ENCODE results near the gene XXYLT1. TPM values are rescaled to one million over a fixed set of nuclear protein-coding genes. Genes with fewer than 3 reads are reported as not detected.

XXYLT1 gene
- total RNA-seq, 2 experiments from 2014 or later: 3.1 to 3.7 TPM

DNA sequence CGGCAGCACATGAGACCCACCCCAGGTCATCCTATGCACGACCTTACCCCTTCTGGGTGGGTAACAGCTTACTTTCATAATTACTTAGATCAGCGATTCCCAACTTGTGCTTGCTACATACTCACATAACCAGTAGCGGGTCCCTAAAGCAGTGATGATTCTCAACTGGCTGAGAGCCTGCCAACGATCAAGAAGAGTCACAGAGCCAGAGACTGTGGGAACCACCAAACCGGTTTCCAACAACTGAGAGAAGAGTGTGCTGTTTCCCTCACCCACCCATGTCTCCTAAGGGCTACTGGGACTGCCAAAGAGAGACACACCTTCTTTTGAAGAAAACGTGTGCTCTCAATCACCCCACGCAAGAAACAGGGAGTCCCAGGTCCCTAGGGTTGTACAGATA is 12.0 kb upstream of the XXYLT1 start:
- intact Hi-C loops (cut with DNase I, micrococcal nuclease): no loop called here
- Histone ChIP-seq H3K36me3 (ENCODE audit: insufficient read depth, low read length) (peaks cover 52% of the 10 kb centered on the region), H3K27ac (ENCODE audit: low read depth in 1 of 2, low read length in 2 of 2) (no peak overlapping the region), H3K4me3 (ENCODE audit: low read length) (no peak overlapping the region), H3K4me1 (ENCODE audit: insufficient read depth, low read length) (no peaks in the 10 kb centered on the region), H3K27me3 (ENCODE audit: control insufficient read depth in 1 of 2, insufficient read depth in 2 of 2, low read length in 2 of 2) (no peaks in the 10 kb centered on the region), H3K9me3 (ENCODE audit: control insufficient read depth in 1 of 2, insufficient read depth in 1 of 2, low read length in 2 of 2) (no peaks in the 10 kb centered on the region)
- ATAC-seq (ENCODE audit: poor library complexity): no peak
- DNase-seq: no peak
- peaks cover 73% of the 10 kb centered on the region for H3K36me3 Mint-ChIP-seq (ENCODE audit: low read depth)
- TF ChIP-seq, protein P1, sequence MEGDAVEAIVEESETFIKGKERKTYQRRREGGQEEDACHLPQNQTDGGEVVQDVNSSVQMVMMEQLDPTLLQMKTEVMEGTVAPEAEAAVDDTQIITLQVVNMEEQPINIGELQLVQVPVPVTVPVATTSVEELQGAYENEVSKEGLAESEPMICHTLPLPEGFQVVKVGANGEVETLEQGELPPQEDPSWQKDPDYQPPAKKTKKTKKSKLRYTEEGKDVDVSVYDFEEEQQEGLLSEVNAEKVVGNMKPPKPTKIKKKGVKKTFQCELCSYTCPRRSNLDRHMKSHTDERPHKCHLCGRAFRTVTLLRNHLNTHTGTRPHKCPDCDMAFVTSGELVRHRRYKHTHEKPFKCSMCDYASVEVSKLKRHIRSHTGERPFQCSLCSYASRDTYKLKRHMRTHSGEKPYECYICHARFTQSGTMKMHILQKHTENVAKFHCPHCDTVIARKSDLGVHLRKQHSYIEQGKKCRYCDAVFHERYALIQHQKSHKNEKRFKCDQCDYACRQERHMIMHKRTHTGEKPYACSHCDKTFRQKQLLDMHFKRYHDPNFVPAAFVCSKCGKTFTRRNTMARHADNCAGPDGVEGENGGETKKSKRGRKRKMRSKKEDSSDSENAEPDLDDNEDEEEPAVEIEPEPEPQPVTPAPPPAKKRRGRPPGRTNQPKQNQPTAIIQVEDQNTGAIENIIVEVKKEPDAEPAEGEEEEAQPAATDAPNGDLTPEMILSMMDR (IDR thresholded peaks at IDR 0.05): no peak
- H3K27ac Mint-ChIP-seq: no peak overlapping the region
- H3K27me3 Mint-ChIP-seq: no peaks in the 10 kb centered on the region
- H3K4me3 Mint-ChIP-seq: no peak overlapping the region
- CTCF ChIA-PET: interaction anchor here (4.4 kb wide), 1 partner anchor 12 kb away, joined by 19 read pairs; the partner anchor contains the start of gene XXYLT1
- H3K9me3 Mint-ChIP-seq: no peaks in the 10 kb centered on the region
- H3K4me1 Mint-ChIP-seq (ENCODE audit: low read depth): peaks cover 5% of the 10 kb centered on the region
- POLR2A ChIA-PET: interaction anchor here (1.0 to 1.6 kb wide), 2 partner anchors 9 to 259 kb away, joined by 3 read pairs; no protein-coding TSS in a partner anchor

DNA sequence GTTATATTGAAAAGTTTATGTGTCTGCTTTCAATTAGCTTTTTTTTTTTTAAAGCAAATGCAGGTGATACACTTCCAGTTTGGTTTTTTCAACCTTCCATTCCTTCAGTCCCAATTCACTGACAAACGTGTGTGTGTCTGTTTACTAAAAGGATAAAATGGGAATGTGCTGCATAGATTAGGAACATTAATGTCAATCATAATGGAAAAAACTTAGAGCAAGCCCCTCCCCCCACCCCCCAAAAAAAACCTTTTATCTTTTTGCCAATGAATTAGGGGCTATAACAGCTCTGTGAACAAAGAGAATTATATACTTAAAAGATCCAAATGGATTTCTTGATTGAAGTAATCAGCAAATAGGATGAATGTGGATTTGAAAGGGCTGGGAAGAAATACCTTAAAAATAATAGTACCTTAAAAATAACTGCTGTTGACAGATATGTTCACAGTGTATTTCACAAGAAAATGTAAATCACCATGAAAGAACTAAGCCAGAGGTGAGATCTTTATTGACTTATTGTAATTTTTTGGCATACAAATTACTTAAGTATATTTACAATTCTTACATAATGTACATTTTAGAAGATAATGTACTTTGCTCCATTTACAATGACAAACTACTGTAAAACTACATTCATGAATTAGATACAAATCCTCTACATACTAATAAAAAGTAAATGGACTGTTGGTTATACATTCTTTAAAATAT is 3.5 kb upstream of the XXYLT1 start:
- no peaks in the 10 kb centered on the region for H3K27me3 Mint-ChIP-seq
- DNase-seq (no peak), ATAC-seq (ENCODE audit: poor library complexity) (no peak)
- Histone ChIP-seq H3K36me3 (ENCODE audit: insufficient read depth, low read length) (peaks cover 15% of the 10 kb centered on the region), H3K9me3 (ENCODE audit: control insufficient read depth in 1 of 2, insufficient read depth in 1 of 2, low read length in 2 of 2) (no peaks in the 10 kb centered on the region), H3K27me3 (ENCODE audit: control insufficient read depth in 1 of 2, insufficient read depth in 2 of 2, low read length in 2 of 2) (no peaks in the 10 kb centered on the region), H3K4me1 (ENCODE audit: insufficient read depth, low read length) (peaks cover 21% of the 10 kb centered on the region), H3K4me3 (ENCODE audit: low read length) (no peak overlapping the region), H3K27ac (ENCODE audit: low read depth in 1 of 2, low read length in 2 of 2) (no peak overlapping the region)
- ChIA-PET POLR2A (no interaction called here), CTCF (interaction anchor here (0.6 to 2.2 kb wide), 3 partner anchors 232 to 609 kb away, joined by 3 to 7 read pairs (median 3); no protein-coding TSS in a partner anchor)
- H3K9me3 Mint-ChIP-seq: no peaks in the 10 kb centered on the region
- peaks cover 8% of the 10 kb centered on the region for H3K4me1 Mint-ChIP-seq (ENCODE audit: low read depth)
- intact Hi-C loops (cut with DNase I, micrococcal nuclease): loop anchor here (5.0 to 10.0 kb wide), 4 partner anchors 168 to 588 kb away; partner anchors contain the start of gene ACAP2 (in 2 of the 2)
- TF ChIP-seq, protein P1 (IDR thresholded peaks at IDR 0.05): no peak
- H3K27ac Mint-ChIP-seq: no peak overlapping the region
- no peak overlapping the region for H3K4me3 Mint-ChIP-seq
- H3K36me3 Mint-ChIP-seq (ENCODE audit: low read depth): peaks cover 9% of the 10 kb centered on the region

DNA sequence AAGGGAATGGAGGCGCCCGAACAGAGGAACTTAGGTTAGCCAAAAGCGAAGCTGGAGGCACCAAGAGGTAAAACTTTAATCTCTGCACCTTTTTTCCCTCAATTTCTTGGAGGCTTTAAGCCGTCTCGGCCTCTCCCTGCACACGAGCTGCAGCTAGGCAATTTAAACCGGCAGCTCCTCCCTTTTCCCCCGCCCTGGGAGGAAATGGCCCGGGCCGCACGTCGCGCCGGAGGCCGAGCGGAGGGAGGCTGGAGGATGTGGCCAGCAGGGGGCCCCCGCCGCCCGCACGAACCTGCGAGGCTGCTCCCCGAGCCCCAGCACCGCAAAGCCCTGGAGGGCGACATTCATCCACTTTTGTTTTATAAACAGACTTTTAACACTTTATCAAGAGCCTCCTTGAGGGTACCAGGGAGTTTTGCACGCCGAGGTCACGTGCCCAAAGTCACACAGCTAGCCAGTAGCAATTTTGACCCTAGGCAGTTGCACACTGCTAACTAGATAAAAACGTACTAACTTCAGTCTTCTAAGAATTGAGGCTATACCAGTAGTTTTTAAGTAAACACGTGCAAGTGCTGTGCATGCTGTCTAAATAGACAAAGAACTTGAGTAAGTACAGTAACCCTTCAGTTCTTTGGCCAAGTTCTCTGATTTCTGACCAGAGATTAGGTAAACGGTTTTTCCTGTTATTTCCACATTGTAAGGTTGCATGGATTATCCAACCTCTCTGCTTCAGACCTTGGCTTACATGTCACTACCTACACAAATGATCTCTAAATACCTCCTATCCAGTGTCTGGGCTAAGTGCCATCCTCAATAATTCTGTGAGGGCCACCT is 668 bp upstream of the XXYLT1 start:
- TF ChIP-seq, protein P1 (IDR thresholded peaks at IDR 0.05): peak; percentile 88
- peak; percentile 69 to 93 (median 86) for DNase-seq
- intact Hi-C loops (cut with DNase I, micrococcal nuclease): loop anchor here (1.0 to 10.0 kb wide), 9 partner anchors 11 to 635 kb away; partner anchors contain the start of genes ACAP2 (in 2 of the 2) and PPP1R2 (in 1 of the 2)

More for the DNA sequence above, 668 bp upstream of the XXYLT1 start:
- H3K4me1 ChIP-seq (ENCODE audit: insufficient read depth, low read length): peaks cover 31% of the 10 kb centered on the region
- peak overlapping the region; percentile 69 for H3K4me3 ChIP-seq (ENCODE audit: low read length)
- Mint-ChIP-seq H3K36me3 (ENCODE audit: low read depth) (no peaks in the 10 kb centered on the region), H3K27me3 (no peaks in the 10 kb centered on the region), H3K4me1 (ENCODE audit: low read depth) (peaks cover 15% of the 10 kb centered on the region), H3K4me3 (peak overlapping the region; percentile 95), H3K9me3 (no peaks in the 10 kb centered on the region), H3K27ac (peak overlapping the region; percentile 80)
- H3K36me3 ChIP-seq (ENCODE audit: insufficient read depth, low read length): peaks cover 5% of the 10 kb centered on the region
- H3K27ac ChIP-seq (ENCODE audit: low read depth in 1 of 2, low read length in 2 of 2): peak overlapping the region in 1 of 2 donors; percentile 38
- H3K9me3 ChIP-seq (ENCODE audit: control insufficient read depth in 1 of 2, insufficient read depth in 1 of 2, low read length in 2 of 2): no peaks in the 10 kb centered on the region
- CTCF ChIA-PET: interaction anchor here (0.6 to 3.1 kb wide), 33 partner anchors 10 to 642 kb away, joined by 3 to 62 read pairs (median 5); partner anchors contain the start of gene LSG1
- ATAC-seq (ENCODE audit: poor library complexity): peak; percentile 68
- no peaks in the 10 kb centered on the region for H3K27me3 ChIP-seq (ENCODE audit: control insufficient read depth in 1 of 2, insufficient read depth in 2 of 2, low read length in 2 of 2)
- POLR2A ChIA-PET: interaction anchor here (0.6 to 2.9 kb wide), 19 partner anchors 10 to 599 kb away, joined by 3 to 36 read pairs (median 6); partner anchors contain the start of genes ACAP2, FAM43A, LSG1 and PPP1R2
